MV-4-11 (cell line): Measurements from ENCODE around the gene SLC30A5.
A peak's percentile ranks its signal among the peaks of the same experiment; 100 is the strongest.

ENCODE experiments used
- DNase-seq: peaks from one replicate; lab custom pipeline; 2025; lab: John Stamatoyannopoulos, UW

The SLC30A5 gene

DNA sequence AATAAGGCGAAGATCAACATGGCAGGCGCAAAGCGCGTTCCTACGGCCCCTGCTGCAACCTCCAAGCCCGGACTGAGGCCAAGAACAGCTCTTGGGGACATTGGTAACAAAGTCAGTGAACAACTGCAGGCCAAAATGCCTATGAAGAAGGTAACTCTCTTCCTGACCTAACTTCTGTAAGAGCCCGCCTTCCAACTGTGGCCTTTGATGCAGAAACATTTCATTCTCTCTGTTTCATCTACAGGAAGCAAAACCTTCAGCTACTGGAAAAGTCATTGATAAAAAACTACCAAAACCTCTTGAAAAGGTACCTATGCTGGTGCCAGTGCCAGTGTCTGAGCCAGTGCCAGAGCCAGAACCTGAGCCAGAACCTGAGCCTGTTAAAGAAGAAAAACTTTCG, 74.1 kb downstream of the SLC30A5 start:
- no peak for DNase-seq

DNA sequence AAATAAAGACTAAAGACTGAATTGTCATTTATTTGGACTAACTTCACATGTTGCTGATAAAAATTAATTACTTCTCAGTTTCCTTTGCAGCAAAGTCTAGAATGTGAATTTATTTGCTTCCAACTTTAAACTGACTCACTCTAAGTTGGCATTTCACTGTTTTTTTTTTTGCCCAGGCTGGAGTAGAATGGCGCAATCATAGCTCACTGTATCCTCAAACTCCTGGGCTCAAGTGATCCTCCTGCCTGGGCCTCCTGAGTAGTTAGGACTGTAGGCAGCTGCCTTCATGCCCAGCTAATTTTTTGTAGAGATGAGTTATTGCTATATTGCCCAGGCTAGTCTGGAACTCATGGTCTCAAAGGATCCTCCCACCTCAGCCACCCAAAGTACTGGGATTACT, 76.7 kb downstream of the SLC30A5 start:
- peak; percentile 27 for DNase-seq

DNA sequence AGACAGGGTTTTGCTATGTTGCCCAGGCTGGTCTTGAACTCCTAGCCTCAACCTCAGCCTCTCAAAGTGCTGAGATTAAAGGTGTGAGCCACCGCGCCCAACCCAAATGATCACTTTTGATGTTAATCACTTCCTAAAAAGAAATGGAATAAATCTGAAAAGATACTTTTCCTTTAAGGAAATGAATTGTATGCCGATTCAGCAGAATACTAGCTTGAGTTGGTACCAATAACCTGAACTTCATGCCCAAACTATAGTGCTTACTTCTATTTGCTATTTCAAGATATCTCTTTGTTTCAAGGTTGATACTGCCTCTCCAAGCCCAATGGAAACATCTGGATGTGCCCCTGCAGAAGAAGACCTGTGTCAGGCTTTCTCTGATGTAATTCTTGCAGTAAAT, 77.2 kb downstream of the SLC30A5 start:
- no peak for DNase-seq
